NCI-H146 treated with DMSO at 0.1 percent for 48 hours (cell line): ENCODE measurements around the gene CDCA7.
"Not testable (repeated sequence)": the region's sequence is repeated elsewhere in the genome, so short reads cannot be mapped to it uniquely, and the experiment has no call there.

Source experiments
- DNase-seq: peaks from one replicate; lab custom pipeline; 2025; ENCODE audit not compliant: unreplicated experiment; lab: John Stamatoyannopoulos, UW

Gene CDCA7

DNA sequence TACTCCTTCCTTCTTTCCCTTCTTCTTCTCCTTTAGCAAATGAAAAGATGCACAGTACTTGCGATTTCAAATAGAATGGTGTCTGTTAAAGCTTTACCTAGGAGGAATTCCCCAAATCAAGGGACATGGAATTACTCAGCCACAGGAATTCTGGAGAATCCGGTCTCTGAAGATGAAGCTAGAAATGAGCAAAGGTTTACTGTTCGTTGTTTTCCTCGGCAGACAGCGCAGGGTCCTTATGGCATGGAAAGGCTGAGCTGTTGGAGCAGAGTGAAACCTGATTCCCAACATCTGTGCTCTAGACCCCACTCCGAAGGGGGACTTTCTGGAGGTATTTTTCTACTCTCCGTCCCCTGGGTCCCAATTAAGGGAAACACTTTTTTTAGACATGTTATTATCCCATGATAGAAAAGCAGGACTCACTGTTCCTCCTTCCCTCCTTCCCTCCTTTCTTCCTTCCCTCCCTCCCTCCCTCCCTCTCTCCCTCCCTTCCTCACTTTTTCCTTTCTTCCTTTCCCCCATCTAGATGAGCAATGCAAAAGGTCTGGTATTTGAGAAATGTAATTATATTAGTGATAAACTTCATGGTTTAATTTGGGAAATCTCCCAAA, 47.1 kb downstream of the CDCA7 start:
- no peak for DNase-seq

DNA sequence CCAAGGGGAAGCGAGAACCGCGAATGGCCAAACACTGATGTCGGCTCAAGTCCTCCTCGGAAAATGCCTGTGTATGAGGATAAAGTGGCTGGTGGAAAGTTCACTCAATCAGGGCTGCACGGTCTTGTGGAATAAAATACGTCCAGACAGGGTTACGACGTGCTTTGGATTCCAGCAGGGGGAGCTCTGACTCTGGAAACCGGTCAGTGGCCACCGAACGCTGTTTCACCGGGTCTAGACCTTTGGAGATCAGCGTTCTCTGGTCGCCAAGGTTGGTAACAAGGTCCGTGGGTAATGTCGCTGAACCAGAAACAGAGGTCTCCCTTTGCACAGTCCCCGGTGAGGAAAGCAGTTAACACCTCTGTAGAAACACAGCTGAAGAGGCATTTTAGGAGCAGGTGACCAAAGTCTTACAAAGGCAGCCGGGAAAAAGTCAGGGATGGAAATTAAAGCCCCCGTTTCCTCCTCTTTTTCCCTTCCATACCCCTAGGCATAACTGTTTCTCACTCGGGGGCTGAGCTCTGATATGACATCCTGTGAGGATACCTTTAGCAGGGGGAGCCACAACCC, 47.8 kb downstream of the CDCA7 start:
- peak; percentile 36 for DNase-seq

DNA sequence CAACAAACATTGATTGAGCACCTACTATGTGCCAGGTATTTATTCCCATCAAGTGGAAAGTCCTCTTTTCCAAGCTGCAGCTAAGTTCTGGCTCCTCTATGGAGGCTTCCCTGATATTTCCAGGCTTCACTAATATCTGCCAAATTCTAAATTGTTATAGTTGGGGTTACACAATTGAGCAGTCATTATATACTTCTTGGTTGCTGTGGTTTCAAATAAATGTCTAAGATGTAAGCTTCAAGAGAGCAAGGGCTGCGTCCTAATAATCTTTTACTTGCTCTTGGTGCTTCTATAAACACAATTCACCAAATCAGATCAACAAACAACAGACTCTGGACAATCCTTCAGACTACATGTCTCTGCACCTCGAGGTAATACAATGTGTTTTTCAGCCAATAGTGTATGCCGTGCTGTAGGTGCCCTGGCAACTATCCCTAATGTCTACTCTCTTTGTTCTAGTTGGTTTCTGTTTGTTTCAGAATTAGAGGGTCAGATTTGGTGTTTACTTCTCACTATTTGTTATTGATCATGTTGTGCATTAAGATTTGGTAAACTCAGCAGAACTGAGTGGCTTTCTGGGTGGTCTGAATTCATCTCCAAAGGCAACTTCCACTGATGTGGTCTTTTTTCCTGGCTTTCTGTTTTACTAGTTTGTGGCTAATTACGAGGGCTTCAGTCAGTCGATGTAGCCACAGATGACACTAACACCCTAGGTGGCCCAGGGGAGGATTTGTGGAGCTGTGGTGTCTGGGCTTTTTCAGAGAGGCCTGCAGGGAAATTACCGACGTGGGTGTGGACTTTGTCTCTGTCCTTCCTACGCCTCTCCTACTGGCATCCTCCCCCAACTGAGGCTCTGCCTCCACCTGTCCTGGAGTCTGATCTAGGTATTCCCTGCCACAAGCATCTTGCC, 50.4 kb downstream of the CDCA7 start:
- DNase-seq: no peak

DNA sequence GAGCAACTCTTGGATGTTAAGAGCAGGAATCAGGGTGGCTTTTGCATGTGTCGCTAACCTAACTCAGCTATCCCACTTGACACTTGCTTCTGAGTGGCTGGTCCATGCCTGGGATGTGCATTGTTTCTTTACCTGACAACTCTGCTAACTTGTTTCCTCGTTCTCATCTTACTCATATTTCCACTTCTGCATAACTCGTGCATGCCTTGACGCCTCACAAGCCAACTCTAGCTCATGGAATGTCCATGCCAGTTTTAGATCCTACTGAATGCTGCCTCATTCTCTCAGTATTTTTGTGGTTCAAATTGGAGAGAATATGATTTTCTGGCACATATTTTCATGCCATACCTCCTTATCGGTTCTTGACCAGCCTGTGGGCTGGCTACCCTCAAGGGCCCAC, 52.5 kb downstream of the CDCA7 start:
- no peak for DNase-seq

DNA sequence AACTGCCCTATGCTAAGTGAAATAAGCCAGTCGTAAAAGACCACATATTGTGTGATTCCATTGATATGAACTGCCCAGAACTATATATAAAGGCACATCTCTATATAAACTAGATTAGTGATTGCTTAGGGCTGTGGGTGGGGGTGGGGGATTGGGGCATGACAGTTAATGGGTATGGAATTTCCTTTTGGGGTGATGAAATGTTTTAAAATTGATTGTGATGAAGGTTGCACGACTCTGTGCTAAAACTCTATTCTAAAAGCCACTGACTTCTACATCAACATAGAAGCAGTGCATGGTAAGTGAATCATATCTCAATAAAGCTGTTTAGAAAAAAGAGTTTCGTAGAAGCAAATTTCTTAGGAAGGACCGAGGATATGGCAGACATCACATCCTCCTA, 53.0 kb downstream of the CDCA7 start:
- no peak for DNase-seq

DNA sequence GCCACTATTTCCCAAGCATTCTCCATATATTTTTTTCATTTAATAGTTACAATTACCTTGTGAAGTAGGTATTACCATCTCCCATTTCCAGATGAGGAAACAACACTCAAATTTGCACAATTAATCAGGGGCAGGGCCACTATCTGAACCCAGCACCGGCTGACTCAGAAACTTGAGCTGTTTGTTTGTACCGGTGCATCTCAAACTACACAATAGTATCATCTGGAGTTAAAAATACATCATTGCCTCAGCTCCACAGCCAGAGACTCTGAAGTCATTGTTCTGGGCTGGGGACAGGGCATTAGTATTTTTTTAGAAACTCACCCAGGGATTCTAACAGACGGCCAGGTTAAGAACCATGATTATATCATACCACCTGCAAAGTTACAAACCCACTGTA, 55.9 kb downstream of the CDCA7 start:
- DNase-seq: no peak

DNA sequence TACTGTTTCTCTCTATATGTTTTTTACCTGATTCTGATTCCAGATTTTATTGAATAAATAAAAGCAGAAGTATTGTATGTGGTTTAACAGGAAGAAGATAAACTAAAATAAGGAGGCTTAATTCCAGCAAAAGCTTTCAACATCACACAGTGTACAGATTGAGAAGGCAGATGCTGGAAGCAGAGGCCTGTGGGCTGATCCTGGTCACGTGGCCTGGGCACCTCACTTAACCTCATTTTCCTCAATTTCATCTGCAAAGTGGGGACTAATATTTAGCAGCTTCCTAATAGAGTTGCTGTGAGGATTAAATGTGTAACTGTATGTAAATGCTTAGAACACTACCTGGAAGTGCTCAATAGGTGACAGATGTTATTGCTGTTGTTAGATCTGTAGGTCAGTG, 58.0 kb downstream of the CDCA7 start:
- no peak for DNase-seq

DNA sequence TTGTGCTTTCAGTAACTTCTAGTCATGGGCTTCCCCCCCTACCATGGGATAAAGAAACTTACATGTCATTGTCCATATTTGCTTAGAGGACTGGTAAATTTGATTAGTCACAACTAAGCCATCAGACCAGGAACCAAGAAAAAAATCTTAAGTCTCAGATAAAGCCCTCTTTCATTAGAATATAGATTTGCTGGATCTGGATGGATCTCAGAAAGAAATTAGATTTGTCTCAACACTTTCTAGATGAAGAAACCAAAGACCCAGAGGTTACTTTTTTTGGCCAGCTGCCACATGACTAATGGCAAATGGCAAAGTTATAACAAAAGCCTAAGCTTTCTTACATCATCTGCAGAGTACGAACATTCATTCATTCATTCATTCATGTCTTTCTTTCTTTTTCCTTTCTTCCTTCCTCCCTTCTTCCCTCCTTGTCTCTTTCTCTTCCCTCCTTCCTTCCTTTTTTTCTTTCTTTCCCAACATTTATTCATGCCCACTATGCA, 60.2 kb downstream of the CDCA7 start:
- no peak for DNase-seq

DNA sequence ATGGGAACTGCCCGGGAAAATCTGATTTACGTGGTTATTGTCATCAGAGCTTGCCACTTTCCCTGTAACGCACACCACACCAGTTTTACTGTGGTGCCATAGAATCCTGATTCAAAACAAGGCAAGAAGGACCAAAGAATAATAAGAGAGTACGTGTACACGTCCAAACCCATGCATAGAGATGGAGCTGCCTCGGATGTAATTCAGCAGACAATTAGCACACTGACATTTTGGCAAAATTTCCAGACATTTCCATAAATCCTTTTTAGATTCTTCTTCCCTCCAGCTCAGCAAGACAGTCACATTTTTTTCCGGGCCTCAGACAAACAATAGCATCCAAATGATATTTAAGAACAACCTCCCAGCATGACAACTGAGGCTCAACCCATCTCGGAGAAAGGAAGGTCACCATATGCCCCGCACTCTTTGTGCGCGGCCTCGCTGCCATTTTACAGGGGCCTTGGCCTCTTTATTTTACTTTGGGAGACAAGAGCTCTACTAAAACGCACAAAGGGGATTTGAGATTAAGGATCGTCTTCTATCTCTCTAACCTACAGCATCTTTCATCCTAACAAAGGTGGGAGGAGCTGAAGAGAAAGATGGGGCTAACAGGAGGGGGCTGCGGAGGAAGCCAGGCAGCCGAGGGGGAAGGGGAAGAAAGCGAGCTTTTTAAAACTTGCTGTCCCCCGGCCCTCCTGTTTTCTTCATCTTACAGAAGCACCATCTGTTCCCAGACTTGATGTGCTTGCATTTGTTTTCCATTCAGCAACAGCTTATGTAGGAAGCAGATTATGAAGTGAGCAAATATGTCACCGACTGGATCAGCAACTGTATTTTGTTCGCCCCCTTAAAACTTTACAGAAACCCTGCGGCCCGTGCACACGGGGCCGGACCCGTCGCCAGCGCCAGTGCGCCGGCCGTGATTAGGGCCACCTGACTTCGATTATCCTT, 61.0 kb downstream of the CDCA7 start:
- no peak for DNase-seq

DNA sequence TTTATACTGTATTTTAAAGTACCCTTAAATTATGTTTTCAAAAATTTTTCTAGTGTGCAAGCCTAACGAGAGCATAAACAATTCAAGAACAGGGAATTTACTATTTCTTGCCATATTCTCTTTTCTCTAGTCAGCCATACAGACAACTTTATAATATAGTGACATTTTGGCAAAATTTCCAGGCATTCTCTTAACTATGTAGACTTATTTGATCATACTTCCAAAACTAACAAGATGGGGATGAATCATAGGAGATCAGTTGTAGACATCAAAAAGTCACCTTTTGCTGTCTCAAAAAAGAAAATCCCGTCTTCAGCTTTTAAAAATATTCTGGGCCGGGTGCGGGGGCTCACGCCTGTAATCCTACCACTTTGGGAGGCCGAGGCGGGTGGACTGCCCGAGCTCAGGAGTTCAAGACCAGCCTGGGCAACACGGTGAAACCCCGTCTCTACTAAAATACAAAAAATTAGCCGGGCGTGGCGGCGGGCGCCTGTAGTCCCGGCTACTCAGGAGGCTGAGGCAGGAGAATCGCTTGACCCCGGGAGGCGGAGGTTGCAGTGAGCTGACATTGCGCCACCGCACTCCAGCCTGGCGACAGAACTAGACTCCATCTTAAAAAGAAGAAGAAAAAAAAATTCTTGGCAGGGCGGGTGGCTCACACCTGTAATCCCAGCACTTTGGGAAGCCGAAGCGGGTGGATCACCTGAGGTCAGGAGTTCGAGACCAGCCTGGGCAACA, 61.9 kb downstream of the CDCA7 start:
- not testable (repeated sequence) for DNase-seq

DNA sequence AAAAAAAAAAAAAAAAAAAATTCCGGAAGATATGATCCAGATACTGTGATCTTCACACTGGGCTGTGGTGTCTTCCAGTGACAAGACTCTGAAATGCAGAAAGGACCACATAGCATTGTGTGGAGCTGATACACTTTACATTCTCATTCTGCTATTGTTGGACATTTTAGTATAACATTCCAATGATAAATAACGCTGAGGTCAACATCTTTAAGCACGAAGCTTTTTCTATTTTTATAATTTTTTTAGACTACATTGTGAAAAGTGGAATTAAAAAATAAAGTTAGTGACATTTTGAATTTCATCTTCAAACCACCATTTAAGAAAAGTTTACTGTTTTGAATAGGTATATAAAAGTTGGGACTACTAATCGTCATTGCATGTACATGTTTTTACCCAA, 62.7 kb downstream of the CDCA7 start:
- no peak for DNase-seq

DNA sequence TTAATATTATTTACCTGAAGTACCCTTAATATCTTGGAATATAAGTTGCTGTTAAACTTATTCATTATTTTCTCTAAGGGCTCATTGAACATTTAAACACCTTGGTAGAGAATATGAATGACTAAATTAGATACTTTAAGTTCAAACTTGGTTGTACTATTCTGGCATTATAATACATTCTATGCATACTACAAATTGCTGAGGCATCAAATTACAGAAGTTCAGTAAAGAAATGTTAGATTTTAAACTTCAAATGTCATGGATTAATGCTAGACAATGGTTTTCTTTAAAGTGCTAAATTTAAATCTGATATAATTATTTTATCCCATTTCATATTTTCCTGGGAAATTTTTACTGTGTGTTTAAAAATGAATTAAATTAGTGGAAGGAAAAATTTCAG, 63.1 kb downstream of the CDCA7 start:
- DNase-seq: no peak
